PC-9 (cell line): ENCODE measurements around the gene CRYBG1.

Experiments used
- CTCF ChIP-seq: fragments of 200-600 bp; sonication (generic); conservative IDR thresholded peaks from 2 replicates; pipeline ENCODE4 v1.6.1; 2017; ENCODE audit warnings: mixed run types, antibody characterized with exemption, mild to moderate bottlenecking, moderate library complexity
- EZH2 ChIP-seq: fragments of 200-600 bp; sonication (generic); IDR thresholded peaks from 2 replicates; pipeline ENCODE4 v1.8.0; 2017; ENCODE audit warnings: antibody characterized with exemption, low read depth

GRCh38 chr6:106426250-106426970 lies 65.9 kb downstream of the CRYBG1 start:
- TF ChIP-seq CTCF (no peak), EZH2 (no peak)
